Measurements from ENCODE around the gene TULP1. TPM values are rescaled to one million over a fixed set of nuclear protein-coding genes. Genes with fewer than 3 reads are reported as not detected.
A peak's percentile ranks its signal among the peaks of the same experiment; 100 is the strongest.

Gene TULP1
- total RNA-seq, 4 donors from 2014 or later: not detected

DNA sequence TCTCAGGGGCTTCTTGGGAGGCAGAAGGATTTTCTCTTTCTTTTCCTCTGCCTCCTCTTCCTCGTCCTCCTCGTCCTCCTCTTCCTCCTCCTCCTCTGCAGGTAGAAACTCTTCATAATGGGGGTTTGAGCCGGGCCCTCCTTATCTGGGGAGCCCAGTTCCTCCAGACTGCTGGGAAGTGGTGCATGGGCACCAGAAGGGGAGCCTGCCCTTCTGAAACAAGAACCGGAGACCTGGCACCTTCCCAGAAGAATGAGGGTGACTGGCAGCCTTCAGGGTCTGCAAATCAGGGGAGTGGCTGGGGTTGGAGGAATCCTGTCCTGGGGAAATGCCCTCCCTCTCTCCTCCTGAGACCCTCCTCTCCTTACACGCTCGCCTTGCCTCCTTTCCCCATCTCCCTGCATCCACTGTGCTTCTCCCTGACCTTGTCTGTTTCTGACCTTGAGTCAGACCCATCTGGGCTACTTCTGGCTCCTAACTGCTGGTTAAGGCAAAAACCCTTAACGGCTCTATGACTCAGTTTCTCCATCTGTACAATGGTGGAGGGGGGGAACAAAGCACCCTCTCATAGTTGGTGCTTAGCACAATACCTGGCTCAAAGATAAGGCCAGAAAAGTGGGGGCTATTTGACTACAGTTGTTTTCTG, 1.7 kb downstream of the TULP1 start:
- Histone ChIP-seq H3K36me3 (no peaks in the 10 kb centered on the region), H3K4me3 (replicated peaks in 1 of 3) (no peak overlapping the region), H3K9me3 (no peaks in the 10 kb centered on the region), H3K4me1 (peaks cover 4 to 20% of the 10 kb centered on the region in 2 donors), H3K27me3 (no peaks in the 10 kb centered on the region), H3K27ac (no peak overlapping the region)
- WGBS, 2 donors: 68% methylated on average over 7 of the region's 7 CpGs
- DNase-seq: no peak
- TF ChIP-seq, protein P1, sequence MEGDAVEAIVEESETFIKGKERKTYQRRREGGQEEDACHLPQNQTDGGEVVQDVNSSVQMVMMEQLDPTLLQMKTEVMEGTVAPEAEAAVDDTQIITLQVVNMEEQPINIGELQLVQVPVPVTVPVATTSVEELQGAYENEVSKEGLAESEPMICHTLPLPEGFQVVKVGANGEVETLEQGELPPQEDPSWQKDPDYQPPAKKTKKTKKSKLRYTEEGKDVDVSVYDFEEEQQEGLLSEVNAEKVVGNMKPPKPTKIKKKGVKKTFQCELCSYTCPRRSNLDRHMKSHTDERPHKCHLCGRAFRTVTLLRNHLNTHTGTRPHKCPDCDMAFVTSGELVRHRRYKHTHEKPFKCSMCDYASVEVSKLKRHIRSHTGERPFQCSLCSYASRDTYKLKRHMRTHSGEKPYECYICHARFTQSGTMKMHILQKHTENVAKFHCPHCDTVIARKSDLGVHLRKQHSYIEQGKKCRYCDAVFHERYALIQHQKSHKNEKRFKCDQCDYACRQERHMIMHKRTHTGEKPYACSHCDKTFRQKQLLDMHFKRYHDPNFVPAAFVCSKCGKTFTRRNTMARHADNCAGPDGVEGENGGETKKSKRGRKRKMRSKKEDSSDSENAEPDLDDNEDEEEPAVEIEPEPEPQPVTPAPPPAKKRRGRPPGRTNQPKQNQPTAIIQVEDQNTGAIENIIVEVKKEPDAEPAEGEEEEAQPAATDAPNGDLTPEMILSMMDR (IDR thresholded peaks at IDR 0.05): no peak
- no peak for TF ChIP-seq POLR2A (IDR thresholded peaks at IDR 0.05)
- intact Hi-C loops (cut with DNase I): no loop called here

DNA sequence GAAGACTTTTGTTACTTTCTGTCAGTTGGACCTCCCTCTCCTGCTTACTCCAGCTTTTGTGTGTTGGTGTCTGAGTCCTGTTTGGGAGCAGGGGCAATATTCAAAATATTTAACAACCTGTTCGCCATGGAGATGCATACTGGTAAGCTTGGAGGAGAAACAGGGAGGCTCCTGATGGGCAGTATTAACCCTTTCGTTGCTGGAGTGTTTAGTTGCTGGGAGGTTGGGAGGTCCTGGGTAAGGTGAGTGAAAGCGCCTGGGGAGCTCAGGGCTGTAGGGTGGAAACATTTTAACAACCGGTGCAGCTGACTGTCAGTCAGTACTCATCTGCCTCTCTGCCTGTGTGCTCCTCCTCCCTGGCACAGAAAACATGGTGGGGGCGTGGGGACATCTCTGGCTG, 4.2 kb downstream of the TULP1 start:
- Histone ChIP-seq H3K27ac (no peak overlapping the region), H3K36me3 (no peaks in the 10 kb centered on the region), H3K4me3 (replicated peaks in 1 of 3) (no peak overlapping the region), H3K4me1 (peaks cover 4 to 20% of the 10 kb centered on the region in 2 donors), H3K9me3 (no peaks in the 10 kb centered on the region), H3K27me3 (no peaks in the 10 kb centered on the region)
- no peak for DNase-seq
- WGBS, 2 donors: 68 to 78% methylated on average over 5 of the region's 5 CpGs
- intact Hi-C loops (cut with DNase I): no loop called here
- no peak for TF ChIP-seq POLR2A (IDR thresholded peaks at IDR 0.05)
- TF ChIP-seq, protein P1 (IDR thresholded peaks at IDR 0.05): no peak

- Histone ChIP-seq H3K36me3 (no peaks in the 10 kb centered on the region), H3K4me3 (replicated peaks in 1 of 3) (no peak overlapping the region), H3K4me1 (peaks cover 4 to 20% of the 10 kb centered on the region in 2 donors), H3K9me3 (no peaks in the 10 kb centered on the region), H3K27ac (no peak overlapping the region), H3K27me3 (no peaks in the 10 kb centered on the region)
- intact Hi-C loops (cut with DNase I): no loop called here
- WGBS, 2 donors: 58 to 70% methylated on average over 2 of the region's 2 CpGs
- DNase-seq: no peak
- no peak for TF ChIP-seq POLR2A (IDR thresholded peaks at IDR 0.05)
- TF ChIP-seq, protein P1 (IDR thresholded peaks at IDR 0.05): no peak
Observed at GRCh38 chr6:35508027-35508426, 4.7 kb downstream of the TULP1 start.

- intact Hi-C loops (cut with DNase I): no loop called here
- no peaks in the 10 kb centered on the region for H3K36me3 ChIP-seq
- H3K9me3 ChIP-seq: no peaks in the 10 kb centered on the region
- no peaks in the 10 kb centered on the region for H3K27me3 ChIP-seq
- H3K4me3 ChIP-seq (replicated peaks in 1 of 3): no peak overlapping the region
- TF ChIP-seq, protein P1 (IDR thresholded peaks at IDR 0.05): no peak
- no peak for TF ChIP-seq POLR2A (IDR thresholded peaks at IDR 0.05)
- H3K27ac ChIP-seq: peak overlapping the region in 1 of 3 donors; percentile 31
- peaks cover 4 to 20% of the 10 kb centered on the region in 2 donors for H3K4me1 ChIP-seq
- peak in 1 of 2 donors; percentile 33 for DNase-seq
- WGBS, 2 donors: 41 to 51% methylated on average over 2 of the region's 2 CpGs
Observed at GRCh38 chr6:35507221-35507620, 5.5 kb downstream of the TULP1 start.

DNA sequence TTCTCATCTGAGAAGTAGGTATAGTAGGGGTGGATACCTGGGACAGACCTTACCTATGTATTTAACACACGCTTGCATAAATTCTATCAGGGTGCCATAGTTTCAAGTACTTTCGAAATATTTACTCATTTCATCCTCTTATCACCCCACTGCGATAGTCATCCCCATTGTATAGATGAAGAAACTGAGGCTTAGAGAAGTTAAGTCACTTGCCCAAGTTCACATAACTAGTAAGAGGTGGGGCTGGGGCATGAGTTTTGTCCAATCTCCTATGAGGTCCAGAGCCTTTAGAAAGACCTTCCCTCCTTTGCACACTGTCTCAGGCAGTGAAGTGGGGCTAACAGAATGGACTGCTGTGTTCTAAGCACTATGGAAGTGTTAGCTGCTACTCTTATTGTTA, 6.2 kb downstream of the TULP1 start:
- WGBS, 2 donors: 96 to 97% methylated on average over 3 of the region's 3 CpGs
- Histone ChIP-seq H3K4me3 (replicated peaks in 1 of 3) (no peak overlapping the region), H3K9me3 (no peaks in the 10 kb centered on the region), H3K27ac (no peak overlapping the region), H3K36me3 (no peaks in the 10 kb centered on the region), H3K27me3 (no peaks in the 10 kb centered on the region), H3K4me1 (peaks cover 4 to 13% of the 10 kb centered on the region in 2 donors)
- intact Hi-C loops (cut with DNase I): no loop called here
- no peak for DNase-seq
- TF ChIP-seq, protein P1 (IDR thresholded peaks at IDR 0.05): no peak
- no peak for TF ChIP-seq POLR2A (IDR thresholded peaks at IDR 0.05)
